GM23338 (cell line): ENCODE measurements around the gene UBALD1.
A peak's percentile ranks its signal among the peaks of the same experiment; 100 is the strongest.

Experiments used
- CREB1 ChIP-seq: fragments of 250-450 bp; sonication (Bioruptor Pico); IDR thresholded peaks from 2 replicates; pipeline ENCODE4 v1.5.0; 2020; ENCODE audit warnings: low read depth, mild to moderate bottlenecking, moderate library complexity
- CTCF ChIP-seq, 2 experiments: fragments of 200-600 bp in 1 of 2; sonication (generic) in 1 of 2; conservative IDR thresholded peaks; 2 replicates each; pipeline versions ENCODE4 v1.5.1 to v1.6.1; 2016 to 2017; ENCODE audit warnings: antibody characterized with exemption in 2 of 2, low read depth in 2 of 2, mild to moderate bottlenecking in 2 of 2, moderate library complexity in 1 of 2
- ETS1 ChIP-seq: IDR thresholded peaks from 2 replicates; pipeline ENCODE4 v1.6.1; 2016; ENCODE audit warnings: antibody characterized with exemption
- EZH2 ChIP-seq: fragments of 200-600 bp; sonication (generic); IDR thresholded peaks from one replicate; pipeline ENCODE4 v1.8.0; 2017; ENCODE audit warnings: antibody characterized with exemption, mild to moderate bottlenecking, low read depth; ENCODE audit not compliant: unreplicated experiment
- EZH2phosphoT487 ChIP-seq: fragments of 200-600 bp; sonication (generic); IDR thresholded peaks from one replicate; pipeline ENCODE4 v1.8.1; 2018; ENCODE audit warnings: antibody characterized with exemption; ENCODE audit not compliant: unreplicated experiment
- JUNB ChIP-seq: IDR thresholded peaks from one replicate; pipeline ENCODE4 v1.6.1; 2016; ENCODE audit warnings: antibody characterized with exemption; ENCODE audit not compliant: unreplicated experiment
- POLR2AphosphoS5 ChIP-seq: IDR thresholded peaks from 2 replicates; pipeline ENCODE4 v1.6.1; 2016; ENCODE audit warnings: antibody characterized with exemption, low read depth
- STAT1 ChIP-seq: IDR thresholded peaks from one replicate; pipeline ENCODE4 v1.6.1; 2016; ENCODE audit warnings: antibody characterized with exemption; ENCODE audit not compliant: unreplicated experiment
- ZNF331 ChIP-seq: fragments of 250-450 bp; sonication (Bioruptor Pico); IDR thresholded peaks from 2 replicates; pipeline ENCODE4 v1.5.0; 2020; ENCODE audit warnings: low read depth, mild to moderate bottlenecking, moderate library complexity

- TF ChIP-seq CTCF (conservative IDR thresholded peaks at IDR 0.05; ENCODE audit: low read depth in 2 of 2) = no peak
- TF ChIP-seq POLR2AphosphoS5 = peak; percentile 32; the same call in 1 of the 2 replicates
- no peak for TF ChIP-seq ZNF331 (CRISPR knock-in tag)
- TF ChIP-seq CREB1 (CRISPR knock-in tag) = peak; percentile 75
- no peak for TF ChIP-seq JUNB
- TF ChIP-seq EZH2 = no peak
- no peak for TF ChIP-seq ETS1
- TF ChIP-seq STAT1 = no peak
- no peak for TF ChIP-seq EZH2phosphoT487
These were observed 43.9 kb downstream of the UBALD1 start for GRCh38 chr16:4570688-4571321.
